GM19455 (cell line): ENCODE results near the gene PSMC3.

Experiments
- ATAC-seq: cut with Tn5 transposase; IDR thresholded peaks from one replicate; pipeline ENCODE4 v1.9.1; 2021; ENCODE audit not compliant: unreplicated experiment

Gene PSMC3

DNA sequence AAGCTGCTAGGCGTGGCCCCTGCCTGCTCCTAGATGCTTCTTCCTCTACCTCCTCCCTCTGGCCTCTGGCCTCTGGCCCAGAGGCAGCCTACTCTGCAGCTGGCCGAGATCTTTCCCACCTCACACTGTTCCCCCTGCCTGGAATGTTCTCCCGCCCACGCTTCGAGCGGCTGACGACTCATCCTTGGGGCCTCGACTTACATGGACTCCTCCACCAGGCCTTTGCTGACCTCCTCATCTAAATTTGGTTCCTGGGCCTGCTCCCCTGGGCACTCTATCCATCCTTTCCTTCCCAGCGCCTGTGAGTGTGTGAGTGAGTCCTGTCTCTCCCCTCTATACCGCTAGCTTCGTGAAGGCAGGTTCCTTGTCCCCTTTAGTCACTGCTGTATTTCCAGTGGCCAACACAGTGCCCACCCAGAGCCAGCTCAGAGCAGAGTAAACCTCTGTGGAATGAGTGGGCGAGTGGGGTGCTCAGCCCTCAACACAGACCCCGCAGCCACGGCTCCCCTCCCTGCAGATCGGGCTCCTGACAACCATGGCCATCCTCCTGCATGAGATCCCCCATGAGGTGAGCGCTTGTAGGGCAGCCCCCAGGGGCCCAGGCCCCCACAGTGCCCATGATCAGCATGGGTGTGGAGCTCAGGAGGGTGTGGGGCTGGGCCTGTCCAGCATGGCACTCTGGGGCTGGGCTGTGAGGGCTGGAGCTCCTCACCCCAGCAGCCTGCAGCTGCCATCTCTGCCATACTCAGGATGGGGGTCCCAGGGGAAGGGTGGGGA, 12.1 kb downstream of the PSMC3 start:
- no peak for ATAC-seq

DNA sequence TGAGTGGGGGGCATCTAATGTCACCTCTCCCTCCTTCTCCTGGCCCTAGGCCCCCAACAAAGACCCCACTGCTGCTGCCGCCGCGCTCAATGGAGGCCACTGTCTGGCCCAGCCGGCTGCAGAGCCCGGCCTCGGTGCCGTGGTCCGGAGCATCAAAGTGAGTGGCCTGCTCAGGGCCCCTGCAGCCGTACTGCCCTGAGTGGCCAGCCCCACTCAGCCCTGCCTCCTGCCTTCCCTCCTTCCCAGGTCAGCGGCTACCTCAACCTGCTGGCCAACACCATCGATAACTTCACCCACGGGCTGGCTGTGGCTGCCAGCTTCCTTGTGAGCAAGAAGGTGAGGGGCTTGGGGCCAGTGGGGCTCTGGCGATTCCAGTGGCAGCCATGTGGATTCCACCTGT, 12.9 kb downstream of the PSMC3 start:
- ATAC-seq, result no peak

DNA sequence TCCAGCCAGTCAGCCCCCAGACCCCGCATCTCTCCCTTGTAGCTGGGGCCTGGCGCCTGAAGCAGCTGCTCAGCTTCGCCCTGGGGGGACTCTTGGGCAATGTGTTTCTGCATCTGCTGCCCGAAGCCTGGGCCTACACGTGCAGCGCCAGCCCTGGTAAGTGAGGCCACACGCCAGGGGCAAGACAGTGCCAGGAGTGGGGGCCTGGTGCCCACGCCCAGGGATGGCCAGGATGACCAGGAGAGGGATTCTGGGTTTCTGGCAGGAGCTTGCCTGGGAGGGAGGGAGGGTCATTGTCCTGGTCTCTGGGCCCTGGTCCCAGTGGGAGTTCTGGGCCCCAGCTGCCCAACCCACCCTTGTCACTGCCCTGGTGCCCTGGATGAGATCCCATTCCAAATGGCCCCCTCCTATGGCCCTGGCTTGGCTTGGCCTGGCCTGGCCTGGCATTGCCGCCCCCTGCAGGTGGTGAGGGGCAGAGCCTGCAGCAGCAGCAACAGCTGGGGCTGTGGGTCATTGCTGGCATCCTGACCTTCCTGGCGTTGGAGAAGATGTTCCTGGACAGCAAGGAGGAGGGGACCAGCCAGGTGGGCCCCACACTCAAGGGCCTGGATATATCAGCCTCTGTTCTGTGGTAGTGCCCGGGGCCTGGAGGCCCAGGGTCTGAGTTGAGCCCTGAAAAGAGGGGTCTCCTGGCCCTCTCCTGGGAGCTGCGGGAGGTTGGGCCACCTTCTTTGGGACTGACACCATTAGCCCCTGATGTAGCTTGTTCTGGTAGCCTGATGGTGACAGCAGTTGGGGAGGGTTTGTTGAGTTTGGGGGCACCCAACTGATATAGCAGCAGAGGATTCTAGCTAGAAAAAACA, 14.1 kb downstream of the PSMC3 start:
- ATAC-seq, result no peak

DNA sequence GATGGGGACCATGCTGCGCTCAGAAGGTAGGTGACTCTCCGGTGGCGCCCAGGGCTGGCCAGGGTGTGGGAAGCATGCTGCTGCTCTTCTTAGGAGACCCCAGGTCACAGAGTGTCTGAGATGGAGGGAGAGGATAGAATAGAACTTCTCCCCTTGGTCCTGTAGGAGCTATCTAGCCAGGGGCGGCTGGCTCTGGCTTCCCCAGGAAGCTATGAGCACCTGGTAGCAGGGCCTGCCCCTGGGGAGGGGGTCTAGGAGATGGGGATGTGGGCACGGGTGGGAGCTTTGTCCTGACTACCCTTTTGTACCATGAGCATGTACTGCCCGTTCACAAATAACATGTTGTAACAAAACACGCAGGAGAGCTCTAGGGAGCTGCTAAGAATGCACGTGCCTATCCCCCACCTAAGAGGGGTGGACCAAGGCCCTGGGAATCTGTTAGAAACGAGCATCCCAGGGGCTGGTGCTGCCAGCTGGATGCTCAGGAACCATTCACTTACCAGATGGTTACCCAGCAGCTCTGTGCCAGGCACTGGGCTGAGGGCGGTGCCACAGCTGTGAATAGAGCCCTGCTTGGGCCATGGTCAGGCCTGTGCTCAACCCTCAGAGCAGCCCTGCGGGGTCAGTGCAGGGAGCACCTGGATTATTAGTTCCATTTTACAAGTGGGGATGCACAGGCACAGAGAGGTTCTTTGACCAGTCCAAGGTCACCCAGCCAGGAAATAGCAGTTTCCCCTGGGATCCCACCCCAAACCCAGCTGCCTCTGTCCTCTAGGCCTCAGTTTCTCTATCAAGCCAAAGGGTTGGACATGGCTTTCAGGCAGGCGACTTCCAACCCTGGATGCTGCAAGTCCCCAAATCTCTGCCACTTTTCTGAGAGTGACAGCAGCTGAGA, 15.6 kb downstream of the PSMC3 start:
- no peak for ATAC-seq

DNA sequence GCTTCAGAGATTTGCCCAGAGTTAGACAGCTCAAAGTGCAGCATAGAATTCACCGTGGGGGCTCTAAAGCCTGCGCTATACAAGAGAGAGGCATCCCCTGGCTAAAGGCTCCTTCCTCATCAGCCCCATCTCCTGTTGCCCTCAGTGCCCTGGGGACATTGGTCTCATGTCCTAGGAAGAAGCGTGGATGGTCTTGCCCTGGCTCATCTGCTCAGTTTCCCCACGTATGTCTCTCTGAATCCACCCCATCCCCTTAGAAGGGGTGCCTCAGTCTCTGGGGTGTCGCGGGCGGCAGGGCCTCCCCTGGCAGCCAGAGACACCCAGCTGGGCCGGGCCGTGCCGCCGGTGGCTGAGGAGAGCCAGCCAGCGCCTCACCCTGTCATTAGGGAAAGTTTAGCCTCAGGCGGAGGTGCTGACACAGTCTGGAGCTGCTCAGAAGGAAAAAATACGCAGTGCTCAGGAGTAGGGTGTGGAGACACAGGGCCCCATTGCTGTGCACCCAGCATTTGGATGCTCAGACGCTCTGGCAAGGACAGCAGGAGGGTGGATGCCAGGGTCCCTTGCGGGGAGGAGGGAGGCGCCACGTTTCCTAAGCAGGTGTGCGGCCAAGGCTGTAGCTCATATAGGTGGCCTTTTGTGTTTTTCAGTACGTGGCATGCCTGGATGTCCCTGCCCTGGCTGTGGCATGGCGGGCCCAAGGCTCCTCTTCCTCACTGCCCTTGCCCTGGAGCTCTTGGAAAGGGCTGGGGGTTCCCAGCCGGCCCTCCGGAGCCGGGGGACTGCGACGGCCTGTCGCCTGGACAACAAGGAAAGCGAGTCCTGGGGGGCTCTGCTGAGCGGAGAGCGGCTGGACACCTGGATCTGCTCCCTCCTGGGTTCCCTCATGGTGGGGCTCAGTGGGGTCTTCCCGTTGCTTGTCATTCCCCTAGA, 16.5 kb downstream of the PSMC3 start:
- no peak for ATAC-seq

DNA sequence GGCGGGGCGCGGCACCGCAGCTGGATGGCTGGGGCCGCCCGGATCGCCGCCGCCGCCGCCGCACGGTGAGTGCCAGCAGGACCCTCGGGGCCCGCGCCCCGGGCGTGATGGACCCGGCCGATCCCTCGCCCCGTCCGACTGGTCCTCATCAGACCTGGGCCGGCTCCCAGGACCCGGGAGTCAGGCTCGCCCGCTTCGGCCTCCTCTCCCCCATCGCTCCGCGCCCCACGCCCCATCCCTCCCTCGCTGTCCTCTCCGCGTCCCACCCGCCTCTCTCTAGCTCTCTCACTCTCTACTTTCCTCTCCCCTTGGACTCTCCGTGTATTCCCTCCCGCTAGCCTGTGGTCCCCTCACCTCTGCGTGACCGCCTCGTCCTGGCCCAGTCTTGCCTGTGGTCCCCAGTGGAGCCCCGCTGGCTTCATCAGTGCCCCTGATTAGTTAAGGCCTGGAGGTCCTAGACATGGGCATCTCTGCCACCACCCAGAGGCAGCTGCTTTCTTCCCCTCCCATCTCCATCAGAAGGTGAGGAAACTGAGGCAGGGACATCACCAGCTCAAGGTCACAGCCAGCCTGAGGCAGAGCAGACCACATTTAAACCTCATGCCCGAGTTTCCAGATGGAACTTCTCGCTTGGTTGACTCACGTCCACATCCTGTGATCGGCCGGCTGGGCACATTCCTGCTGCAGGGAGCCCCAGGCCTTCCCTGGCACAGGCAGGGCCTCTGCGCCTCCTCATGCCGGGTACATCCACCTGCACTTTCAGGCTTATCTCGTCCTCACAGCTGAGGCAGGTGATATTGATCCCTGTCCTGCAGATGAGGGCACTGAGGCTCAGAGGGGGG, 17.4 kb downstream of the PSMC3 start:
- ATAC-seq, result peak; percentile 13

DNA sequence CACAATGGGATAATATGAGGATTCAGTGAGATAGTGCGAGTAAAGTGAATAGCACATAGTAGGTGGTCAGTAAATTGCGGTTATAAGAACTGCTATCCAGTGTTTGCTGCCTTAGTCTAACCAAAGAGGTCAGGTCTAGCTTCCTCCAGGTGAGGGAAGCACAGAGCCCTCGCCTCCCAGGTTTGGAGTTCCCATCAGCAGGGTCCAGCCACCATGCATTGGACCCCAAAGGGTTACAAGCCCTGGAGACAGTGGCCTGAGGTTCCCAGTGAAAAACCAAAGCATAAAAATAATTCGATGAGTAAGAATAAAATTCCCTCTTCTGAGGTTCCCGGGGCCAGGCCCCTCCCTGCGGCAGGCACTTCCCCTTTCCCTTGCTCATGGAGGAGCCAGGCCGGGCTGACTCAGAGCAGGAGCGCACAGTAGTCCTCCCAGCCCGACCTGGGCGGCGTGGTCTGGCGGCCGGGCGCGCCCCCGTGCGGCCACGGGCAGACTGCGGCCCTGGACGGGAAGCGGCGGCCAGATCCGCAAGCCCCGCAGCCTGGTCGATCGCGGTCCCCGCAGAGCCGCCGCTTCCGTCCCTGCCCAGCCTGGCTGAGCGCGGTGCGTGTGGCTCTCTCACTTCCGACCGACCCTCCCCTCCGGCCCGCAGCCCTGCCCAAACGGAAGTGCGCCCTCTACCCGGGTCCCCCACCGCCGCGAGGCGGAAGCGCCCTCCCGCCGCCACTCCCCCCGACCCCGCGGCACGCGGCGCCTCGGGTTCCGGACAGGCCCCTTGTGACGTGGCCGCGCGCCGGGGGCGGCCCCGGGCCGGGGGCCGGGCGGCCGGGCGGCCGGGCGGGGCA, 18.3 kb downstream of the PSMC3 start, which contains the start of gene SLC39A13:
Gene SLC39A13, plus strand, starts transcription at position 845 of the 845 bp plus-strand sequence. CDS start 1,505 bp downstream, outside the sequence.
- peak; percentile 80 for ATAC-seq

DNA sequence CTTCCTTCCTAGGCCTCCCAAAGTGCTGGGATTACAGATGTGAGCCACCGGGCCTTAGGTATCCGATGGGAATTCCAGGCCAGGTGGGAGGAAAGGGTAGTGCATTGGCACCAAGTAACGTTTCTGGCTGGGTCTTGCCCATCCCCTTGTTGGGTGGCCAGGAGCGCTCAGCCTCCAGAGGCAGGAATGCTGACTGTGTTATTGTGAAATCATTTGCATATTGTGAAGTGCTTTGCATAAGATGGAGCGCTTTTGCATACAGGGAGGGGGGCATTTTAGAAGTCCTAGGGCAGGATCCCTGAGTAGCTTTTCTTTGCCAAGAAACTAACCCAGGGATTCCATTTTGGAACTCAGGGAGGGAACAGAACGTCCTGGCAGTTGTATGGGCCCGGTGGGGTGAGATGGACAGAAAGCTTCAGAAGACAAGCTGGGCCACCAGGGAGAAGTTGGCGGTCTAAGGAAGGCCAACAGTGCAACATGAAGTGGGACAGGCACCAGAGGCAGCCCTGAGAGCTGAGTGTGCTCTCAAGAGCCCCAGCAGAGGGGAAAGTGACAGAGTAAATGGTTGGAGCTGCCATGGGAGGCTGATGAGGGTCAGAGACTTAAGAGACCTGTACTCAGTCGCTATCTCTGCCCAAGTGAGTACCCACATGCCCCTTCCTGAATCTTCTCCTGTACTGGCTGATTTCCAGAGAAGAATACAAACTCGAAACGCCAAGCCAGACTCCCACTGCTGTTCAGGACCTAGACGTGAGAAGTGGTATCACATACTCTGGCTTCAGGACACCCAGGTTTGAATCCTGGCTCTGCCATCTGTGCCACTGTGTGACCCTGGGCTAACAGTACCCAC, 19.1 kb downstream of the PSMC3 start:
- no peak for ATAC-seq

DNA sequence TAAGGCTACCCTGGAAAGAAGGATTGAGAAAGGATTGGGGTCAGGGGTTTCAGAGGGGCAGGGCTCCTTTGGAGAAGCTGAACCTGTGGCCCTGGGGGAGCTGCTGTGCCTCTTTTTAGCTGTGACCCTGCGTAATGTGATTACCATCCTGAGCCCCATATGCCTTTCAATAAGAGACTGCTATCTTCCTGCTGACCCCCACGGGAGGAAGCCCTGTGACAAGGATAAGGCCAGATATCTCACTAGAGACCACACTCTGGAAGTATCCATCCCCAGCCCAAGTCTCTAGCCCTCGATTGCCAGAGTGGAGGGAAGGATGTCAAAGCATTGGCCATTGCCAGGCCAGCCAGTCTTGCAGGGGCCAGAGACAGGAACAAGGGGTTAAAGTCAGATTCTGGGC, 22.7 kb downstream of the PSMC3 start:
- ATAC-seq, result no peak

DNA sequence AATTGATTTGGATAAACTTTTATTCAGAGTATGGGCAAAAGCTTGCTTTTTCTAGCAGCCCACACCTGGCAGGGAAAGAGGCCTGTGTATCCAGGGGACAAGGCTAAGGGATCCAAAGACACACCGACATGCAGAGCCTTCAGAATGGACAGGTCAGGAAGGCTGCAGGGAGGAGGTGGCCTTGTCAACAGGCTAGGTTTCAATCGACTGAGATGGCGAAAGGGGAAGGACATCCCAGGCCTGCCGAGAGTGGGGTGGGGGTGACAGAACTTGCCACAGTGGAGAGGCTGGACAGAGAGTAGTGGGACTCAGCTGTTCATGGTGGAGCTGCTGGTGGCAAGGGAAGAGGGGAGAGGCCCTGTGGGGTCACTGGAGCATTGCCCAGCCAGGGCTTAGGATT, 23.1 kb downstream of the PSMC3 start:
- ATAC-seq, result no peak

DNA sequence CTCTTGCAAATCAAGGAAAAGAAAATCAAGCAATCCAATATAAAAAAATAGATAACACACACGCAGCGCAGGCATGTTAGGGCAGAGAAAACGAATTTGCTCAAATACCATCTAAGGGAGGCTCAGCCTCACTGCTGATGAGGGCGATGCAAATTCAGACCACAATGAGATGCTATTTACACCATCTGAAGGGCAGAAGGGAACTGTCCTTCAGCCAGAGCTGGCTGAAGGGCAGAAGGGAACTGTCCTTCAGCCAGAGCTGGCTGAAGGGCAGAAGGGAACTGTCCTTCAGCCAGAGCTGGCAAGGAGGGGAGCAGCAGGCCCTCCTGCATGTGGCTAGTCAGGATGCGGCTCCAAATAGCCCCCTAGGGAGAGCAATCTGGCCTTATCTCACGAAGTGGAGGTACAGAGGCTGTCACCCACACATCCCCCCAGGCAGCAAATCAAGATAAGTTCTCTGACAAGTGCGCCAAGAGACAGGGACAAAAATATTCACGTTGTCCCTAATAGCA, 25.4 kb downstream of the PSMC3 start:
- peak; percentile 66 for ATAC-seq

DNA sequence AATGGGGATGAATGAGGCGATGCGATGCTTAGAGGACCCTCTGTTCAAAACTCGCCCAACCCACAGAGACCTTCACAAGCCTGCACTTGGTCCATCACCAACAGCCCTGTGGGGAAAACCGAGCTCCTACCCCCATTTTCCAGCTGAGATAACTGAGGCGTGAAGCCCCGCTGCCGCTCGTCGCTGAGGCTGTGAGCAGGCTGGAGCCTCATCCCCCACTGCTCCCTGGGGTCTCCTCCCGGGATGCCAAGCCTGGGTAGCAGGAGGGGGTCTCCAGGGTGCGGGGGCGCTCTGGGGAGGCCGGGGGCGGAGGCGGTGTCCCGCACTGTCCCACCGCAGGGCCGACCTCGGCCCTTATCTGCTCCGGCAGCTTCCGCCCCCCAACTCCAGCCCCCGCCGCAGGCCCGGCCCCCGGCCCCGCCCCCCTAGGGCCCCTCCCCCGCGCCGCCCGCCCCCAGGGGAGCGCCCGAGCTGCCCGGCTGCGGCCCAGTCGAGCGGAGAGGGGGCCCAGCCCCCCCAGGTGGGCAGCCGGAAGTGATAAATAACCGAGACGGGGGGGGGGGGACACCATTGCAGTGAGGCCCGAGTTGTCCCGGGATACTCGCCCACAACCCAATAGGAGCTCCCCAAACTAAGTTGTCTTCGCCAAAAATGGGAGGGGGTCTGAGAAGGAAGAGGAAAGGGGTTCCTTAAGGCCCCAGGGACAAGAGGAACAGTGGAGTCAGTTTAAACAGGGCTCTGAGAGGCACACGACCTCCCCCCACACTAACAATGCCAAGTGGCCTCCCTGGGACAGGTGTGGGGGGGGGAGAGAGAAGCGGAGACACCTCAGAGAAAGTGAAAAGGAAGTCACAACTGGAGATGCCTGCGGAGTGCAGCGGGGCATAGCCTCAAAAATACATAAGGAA, 26.1 kb downstream of the PSMC3 start:
- peak; percentile 48 for ATAC-seq

DNA sequence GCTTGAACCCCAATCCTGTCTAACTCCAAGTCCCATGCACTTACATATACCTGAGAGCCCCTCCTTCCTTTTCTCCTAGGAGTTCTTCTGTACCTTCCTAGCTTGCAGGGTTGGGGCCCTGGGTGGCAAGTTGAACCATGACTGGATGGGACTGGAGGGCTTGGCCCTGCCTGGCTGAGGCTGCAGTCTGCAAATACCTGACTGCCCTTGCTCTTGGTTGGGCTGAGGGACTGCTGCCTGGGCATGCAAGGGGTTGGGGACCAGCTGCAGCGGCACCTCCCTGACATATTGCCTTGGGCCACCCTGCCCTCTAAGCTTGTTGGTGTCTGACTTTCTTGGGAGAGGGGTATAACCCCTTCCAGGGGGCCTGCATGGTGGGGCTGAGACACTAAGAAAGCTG, 27.7 kb downstream of the PSMC3 start:
- no peak for ATAC-seq

DNA sequence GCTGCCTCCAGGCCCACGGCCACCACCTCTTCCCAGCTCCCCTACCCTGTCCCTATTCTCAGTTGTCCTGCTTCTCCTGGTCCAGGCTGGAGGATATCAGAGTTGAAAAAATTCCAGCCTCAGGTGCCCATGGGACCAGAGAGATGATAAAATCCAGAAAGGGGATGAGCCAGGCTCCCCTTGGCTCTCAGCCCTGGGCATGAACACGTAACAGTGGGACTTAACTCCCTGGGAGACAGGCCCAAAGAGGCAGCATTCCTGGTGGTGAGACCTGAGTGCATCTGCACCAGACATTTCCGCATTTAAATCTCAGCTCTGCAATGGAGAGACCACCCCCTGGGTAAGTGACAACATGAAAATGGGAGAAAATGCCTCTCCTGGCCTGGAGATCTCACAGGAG, 28.2 kb downstream of the PSMC3 start:
- ATAC-seq, result no peak

DNA sequence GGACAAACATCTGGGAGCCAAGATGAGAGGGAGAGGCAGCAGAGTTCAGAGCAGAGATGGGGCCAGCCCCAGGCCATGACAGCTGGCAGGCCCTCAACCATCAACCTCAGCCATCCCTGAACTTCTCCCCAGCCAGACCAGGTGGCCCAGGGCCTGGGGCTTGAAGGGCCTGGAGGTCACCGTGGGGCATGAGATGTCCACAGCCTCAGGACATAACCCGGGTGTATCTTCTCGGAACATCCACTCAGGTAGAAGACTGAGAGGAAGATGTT, 30.3 kb downstream of the PSMC3 start:
- no peak for ATAC-seq
